K562 (cell line): Measurements from ENCODE around the gene LHFPL5.

Experiments
- CTCF ChIP-seq, 3 experiments: IDR thresholded peaks in 2 of 3; conservative IDR thresholded peaks in 1 of 3; 2 replicates each; pipeline ENCODE4 v1.5.1; 2011 to 2012; ENCODE audit warnings: low read length in 3 of 3, mild to moderate bottlenecking in 3 of 3, control low read depth in 2 of 3, improper control_type of control experiment in 1 of 3, inconsistent platforms in 1 of 3, low read depth in 1 of 3, mixed read lengths in 1 of 3, moderate library complexity in 1 of 3; ENCODE audit not compliant: insufficient read depth in 2 of 3
- ELF4 ChIP-seq: fragments of 450-650 bp; formaldehyde crosslinking; IDR thresholded peaks from 2 replicates; pipeline ENCODE4 v1.4.0; 2022; ENCODE audit warnings: missing genetic modification characterization
- PHB ChIP-seq: fragments of 250-450 bp; sonication (Bioruptor Pico); IDR thresholded peaks from 2 replicates; pipeline ENCODE4 v1.5.0; 2021
- SP1 ChIP-seq: sonication (generic); formaldehyde crosslinking; IDR thresholded peaks from 2 replicates; pipeline ENCODE4 v1.8.1; 2022; ENCODE audit warnings: mild to moderate bottlenecking, missing genetic modification reagents
- ZNF764 ChIP-seq: fragments of 250-450 bp; sonication (Bioruptor Pico); IDR thresholded peaks from 2 replicates; pipeline ENCODE4 v1.4.0; 2020; ENCODE audit warnings: low read depth, mild to moderate bottlenecking, moderate library complexity

GRCh38 chr6:35798706-35799105 is 6.4 kb upstream of the LHFPL5 start:
- no peak for TF ChIP-seq PHB (CRISPR knock-in tag)
- no peak for TF ChIP-seq CTCF (IDR thresholded peaks at IDR 0.05 in 2 of 3, conservative IDR thresholded peaks at IDR 0.05 in 1 of 3; ENCODE audit: insufficient read depth in 2 of 3, low read depth in 1 of 3, low read length in 3 of 3)
- no peak for TF ChIP-seq ZNF764 (CRISPR knock-in tag)
- TF ChIP-seq ELF4: no peak
- no peak for TF ChIP-seq SP1 (CRISPR knock-in tag)
